GM23248 (cell line): Measurements from ENCODE around the gene PARD3B.

Experiments used
- EZH2 ChIP-seq: fragments of 200-600 bp; sonication (generic); IDR thresholded peaks from 2 replicates; pipeline ENCODE4 v1.6.1; 2018; ENCODE audit warnings: antibody characterized with exemption, mild to moderate bottlenecking; ENCODE audit not compliant: insufficient read depth, poor library complexity, severe bottlenecking
- EZH2phosphoT487 ChIP-seq: fragments of 200-600 bp; sonication (generic); IDR thresholded peaks from 2 replicates; pipeline ENCODE4 v1.6.1; 2018; ENCODE audit warnings: antibody characterized with exemption, moderate library complexity, mild to moderate bottlenecking, low read depth; ENCODE audit not compliant: insufficient read depth

- TF ChIP-seq EZH2phosphoT487, result no peak
- no peak for TF ChIP-seq EZH2
Observed at GRCh38 chr2:205267323-205267722, 722.0 kb downstream of the PARD3B start.
